Bronchial epithelial cell (primary cell): ENCODE measurements around the gene CXCR6. TPM values are rescaled to one million over a fixed set of nuclear protein-coding genes. Genes with fewer than 3 reads are reported as not detected.

Experiments
- DNase-seq: peaks from one replicate; pipeline ENCODE4 v3.0.0-alpha.2; 2010; ENCODE audit warnings: low read depth
- FAIRE-seq: peaks from 2 replicates; lab custom pipeline; 2011; peaks lifted over from hg19 to GRCh38; lab: Jason Lieb, UNC
- H3K27me3 ChIP-seq: 2 replicates; pipeline ENCODE4 v1.5.1; 2011; ENCODE audit warnings: low read length; ENCODE audit not compliant: control insufficient read depth, insufficient read depth
- H3K36me3 ChIP-seq: 2 replicates; pipeline ENCODE4 v1.5.1; 2011; ENCODE audit warnings: low read length; ENCODE audit not compliant: control insufficient read depth, insufficient read depth
- H3K4me3 ChIP-seq: 2 replicates; pipeline ENCODE4 v1.5.1; 2011; ENCODE audit warnings: mild to moderate bottlenecking, low read depth, low read length, control low read depth
- CTCF ChIP-seq: IDR thresholded peaks from 2 replicates; pipeline ENCODE4 v1.5.1; 2011; ENCODE audit warnings: mild to moderate bottlenecking, moderate library complexity, low read length, control low read depth, inconsistent platforms; ENCODE audit not compliant: insufficient read depth, severe bottlenecking
- total RNA-seq: library from RNA; depleted of rRNA; stranded (reverse); fragments of >200 nt; gene quantifications from 2 replicates; pipeline ENCODE4 v1.2.1, GENCODE V29; 2014

Gene CXCR6
- total RNA-seq, 1 donor from 2014 or later: not detected

- H3K4me3 ChIP-seq: no peak overlapping the region
- FAIRE-seq (no peak), DNase-seq (no peak)
- H3K36me3 ChIP-seq: peaks cover 24% of the 10 kb centered on the region
- no peaks in the 10 kb centered on the region for H3K27me3 ChIP-seq
- TF ChIP-seq CTCF: no peak
These were observed 26.7 kb downstream of the CXCR6 start for GRCh38 chr3:45969953-45970352.

GRCh38 chr3:45972534-45973402 is 29.5 kb downstream of the CXCR6 start:
- H3K27me3 ChIP-seq: no peaks in the 10 kb centered on the region
- DNase-seq: peak; percentile 94
- H3K4me3 ChIP-seq: no peak overlapping the region
- TF ChIP-seq CTCF: no peak
- FAIRE-seq: peak; percentile 87
- peaks cover 15% of the 10 kb centered on the region for H3K36me3 ChIP-seq

GRCh38 chr3:45974686-45975085 is 31.4 kb downstream of the CXCR6 start:
- no peak for FAIRE-seq
- no peak for TF ChIP-seq CTCF
- no peak for DNase-seq
- H3K36me3 ChIP-seq: peaks cover 8% of the 10 kb centered on the region
- H3K27me3 ChIP-seq: no peaks in the 10 kb centered on the region
- H3K4me3 ChIP-seq: no peak overlapping the region

GRCh38 chr3:45975686-45976085 is 32.4 kb downstream of the CXCR6 start:
- H3K36me3 ChIP-seq: peaks cover 8% of the 10 kb centered on the region
- no peak overlapping the region for H3K4me3 ChIP-seq
- no peak for TF ChIP-seq CTCF
- FAIRE-seq: no peak
- no peaks in the 10 kb centered on the region for H3K27me3 ChIP-seq
- no peak for DNase-seq

GRCh38 chr3:45976191-45977091 is 33.2 kb downstream of the CXCR6 start:
- TF ChIP-seq CTCF: no peak
- no peak for DNase-seq
- Histone ChIP-seq H3K27me3 (no peaks in the 10 kb centered on the region), H3K36me3 (peaks cover 8% of the 10 kb centered on the region), H3K4me3 (no peak overlapping the region)
- no peak for FAIRE-seq
